ENCODE data around the gene PDZRN3.
A peak's percentile ranks its signal among the peaks of the same experiment; 100 is the strongest.

Gene PDZRN3

DNA sequence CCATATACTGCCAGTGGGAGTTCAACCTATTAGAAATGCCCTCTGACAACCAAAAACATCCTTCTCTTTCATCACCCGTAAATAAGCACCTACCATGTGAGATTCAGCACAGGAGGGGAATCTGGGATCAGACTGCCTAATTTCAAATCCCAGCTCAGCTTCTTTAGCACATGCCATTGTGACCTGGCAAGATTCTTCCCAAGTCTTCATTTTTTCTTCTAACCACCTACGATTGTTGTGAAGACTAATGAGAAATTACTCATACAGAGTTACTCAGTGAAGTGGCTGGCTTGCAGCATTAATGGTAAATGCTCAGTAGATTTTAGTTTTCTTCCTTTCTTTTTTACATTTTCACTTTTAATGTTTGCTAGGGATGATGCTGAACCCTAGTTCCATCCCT, 176.7 kb downstream of the PDZRN3 start:
- no peak for DNase-seq

- no peak for DNase-seq
These were observed 177.6 kb downstream of the PDZRN3 start for GRCh38 chr3:73447111-73447510.

DNA sequence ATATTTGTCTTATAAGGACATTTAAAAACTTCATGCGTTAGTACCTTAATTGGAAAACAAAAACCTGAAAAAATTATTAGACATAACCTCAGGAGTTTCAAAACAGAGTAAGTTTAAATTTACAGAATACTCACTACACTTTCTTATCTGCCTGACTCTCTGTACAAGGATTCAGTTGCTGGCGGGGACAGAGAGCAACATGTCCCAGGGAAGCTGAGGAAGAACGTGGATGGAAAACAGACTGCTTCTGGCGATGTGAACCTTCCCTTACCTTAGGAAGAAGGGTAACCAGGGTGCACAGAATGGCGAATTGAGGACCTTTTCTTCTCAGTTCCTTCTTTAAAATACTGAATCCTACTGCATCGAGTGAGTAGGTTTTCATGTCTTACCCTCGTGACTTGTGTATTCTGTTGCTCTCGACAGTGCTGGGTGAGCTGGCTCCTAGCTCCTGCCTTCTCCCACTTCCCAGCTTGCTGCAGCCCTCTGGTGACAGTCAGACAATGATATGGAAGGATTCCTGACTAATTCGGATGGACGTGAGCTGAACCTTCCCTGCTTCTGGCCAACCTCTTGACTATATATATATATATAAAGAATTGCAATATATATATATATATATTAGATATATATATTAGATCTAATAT, 178.2 kb downstream of the PDZRN3 start:
- no peak for DNase-seq

DNA sequence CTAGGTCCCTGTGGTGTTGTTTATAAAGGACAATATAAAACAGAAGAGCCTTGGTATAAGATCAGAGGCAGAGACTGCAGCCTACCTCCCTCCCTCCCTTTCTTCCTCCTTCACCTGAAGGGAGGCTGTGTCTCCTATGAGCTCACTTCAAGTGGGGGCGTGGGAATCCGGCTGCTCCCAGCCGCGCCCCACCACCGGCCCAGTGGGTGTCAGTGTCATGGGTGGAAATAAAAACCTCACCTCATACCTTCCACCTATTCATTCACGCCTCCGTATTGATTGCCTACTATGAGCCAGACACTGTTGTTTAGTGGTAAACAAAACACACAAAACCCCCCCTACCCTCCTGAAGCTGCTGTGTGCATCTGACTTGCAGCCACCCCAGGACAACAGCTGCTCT, 181.9 kb downstream of the PDZRN3 start:
- DNase-seq: no peak

DNA sequence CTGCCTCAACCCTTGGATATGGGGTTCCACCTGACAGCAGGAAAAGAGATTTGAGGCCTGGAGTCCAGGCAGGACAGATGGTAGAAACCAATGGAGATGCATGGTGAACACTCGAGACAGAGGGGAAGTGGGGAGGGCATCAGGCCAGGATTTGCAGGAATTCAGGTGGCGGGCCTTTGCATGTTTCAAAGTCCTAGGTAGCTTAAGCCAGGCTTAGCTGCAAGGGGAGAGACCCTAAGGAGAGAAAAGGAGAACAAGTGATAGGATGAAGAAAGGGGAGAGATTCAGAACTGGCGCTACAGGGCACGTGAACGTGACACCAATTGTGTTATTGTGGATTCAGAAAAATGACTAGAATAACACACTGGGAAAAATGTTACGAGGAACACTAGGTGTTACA, 182.6 kb downstream of the PDZRN3 start:
- no peak for DNase-seq

DNA sequence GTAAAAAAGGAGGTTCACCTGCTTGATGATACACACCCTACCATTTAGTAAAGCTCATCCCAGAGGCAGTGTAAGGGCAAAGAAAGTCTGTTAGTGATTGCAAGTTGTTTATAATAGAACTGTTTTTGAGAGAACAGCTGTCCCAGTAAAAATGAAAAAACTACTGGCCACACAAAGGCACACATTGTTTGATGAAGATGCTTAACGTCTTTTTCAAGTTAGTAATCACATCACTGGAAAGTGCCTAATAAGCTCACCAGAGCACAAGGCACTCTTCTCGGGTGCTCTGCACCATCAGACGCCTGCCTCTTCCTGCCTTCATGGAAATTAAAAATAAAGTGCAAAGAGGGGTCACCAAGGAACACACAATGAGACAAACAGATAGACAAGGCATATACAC, 186.9 kb downstream of the PDZRN3 start:
- no peak for DNase-seq

- no peak for DNase-seq
These were observed 189.7 kb downstream of the PDZRN3 start for GRCh38 chr3:73435055-73435454.

- peak; percentile 23 for DNase-seq
These were observed 191.1 kb downstream of the PDZRN3 start for GRCh38 chr3:73433687-73434086.

- DNase-seq: no peak
These were observed 191.7 kb downstream of the PDZRN3 start for GRCh38 chr3:73433079-73433478.

DNA sequence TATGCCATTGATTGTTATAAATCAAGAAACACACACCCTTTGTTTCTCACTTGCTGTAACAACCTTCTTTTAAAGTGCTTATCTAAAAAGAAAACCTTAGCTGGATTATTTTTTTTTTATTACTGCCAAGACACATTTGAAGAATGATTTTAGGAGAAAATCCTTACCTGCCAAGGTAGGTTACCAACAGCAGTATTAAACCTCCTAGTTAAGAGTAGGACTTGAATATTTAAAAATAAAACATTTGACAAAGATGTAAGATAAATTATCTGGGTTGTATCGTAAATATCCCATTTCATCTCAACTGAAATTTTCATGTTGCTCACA, 192.1 kb downstream of the PDZRN3 start:
- no peak for DNase-seq

DNA sequence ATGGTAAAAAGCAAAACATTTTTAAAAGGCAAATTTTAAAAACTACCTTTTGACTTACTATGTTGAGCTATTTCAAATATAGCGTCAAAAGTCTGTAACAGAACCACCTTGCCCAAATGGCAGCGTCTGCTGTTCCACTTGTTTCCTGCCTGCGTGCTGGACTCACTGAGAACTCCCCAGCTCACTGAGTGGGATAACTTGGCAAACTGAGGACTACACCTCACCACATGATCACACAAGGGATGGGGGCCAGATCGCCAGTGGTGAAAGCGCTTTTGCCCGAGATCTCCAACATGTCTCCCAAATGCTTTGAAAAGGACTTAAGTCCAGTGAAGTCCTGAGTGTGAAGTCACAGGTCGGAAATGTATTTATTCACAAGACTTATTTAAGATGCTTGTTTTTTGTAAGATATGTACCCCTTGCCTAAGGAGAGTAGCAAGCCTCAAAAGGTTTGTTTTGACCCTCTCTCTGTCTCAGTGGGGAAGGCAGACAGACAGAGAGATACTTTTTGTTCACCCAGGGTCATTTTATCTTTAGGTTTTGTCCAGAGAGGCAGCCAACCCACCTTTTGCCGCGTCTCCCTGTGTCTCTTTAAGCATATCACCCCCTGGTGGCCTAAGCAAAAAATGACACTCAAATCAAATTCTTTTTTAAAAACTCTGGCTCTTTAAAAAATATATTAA, 192.6 kb downstream of the PDZRN3 start:
- peak; percentile 6 for DNase-seq

DNA sequence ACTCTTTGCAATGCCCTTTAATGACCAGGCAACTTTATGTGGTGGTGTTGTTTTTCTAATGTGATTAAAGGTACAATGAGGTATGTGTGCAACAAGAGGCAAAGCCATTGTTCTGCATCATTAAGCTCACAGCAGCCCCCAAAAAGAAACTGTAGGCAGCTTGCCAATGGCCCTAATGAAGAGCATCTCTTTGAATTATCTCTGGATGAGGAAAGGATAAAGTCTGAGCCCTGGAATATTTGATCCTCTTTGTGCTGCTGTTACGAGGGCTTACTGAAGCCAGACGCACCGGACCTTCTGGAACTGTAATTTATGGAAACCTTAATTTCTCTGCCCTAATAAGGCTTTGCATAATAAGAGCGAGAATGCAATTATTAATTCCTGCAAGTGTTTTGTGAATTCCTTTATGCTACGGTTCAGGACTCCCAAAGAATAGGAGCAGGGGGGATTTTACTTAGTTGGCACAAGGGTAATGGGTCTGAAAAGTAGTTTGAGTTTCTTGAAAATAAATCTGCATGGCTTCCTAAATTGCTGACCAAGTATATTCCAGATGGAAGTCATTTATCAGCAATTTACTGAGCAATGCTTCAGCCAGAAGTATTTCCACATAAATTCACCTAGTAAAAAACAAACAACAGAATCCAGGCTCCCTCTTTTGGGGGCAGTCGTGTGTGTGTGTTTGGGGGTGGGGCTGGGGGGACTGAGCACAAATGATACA, 193.4 kb downstream of the PDZRN3 start:
- no peak for DNase-seq

DNA sequence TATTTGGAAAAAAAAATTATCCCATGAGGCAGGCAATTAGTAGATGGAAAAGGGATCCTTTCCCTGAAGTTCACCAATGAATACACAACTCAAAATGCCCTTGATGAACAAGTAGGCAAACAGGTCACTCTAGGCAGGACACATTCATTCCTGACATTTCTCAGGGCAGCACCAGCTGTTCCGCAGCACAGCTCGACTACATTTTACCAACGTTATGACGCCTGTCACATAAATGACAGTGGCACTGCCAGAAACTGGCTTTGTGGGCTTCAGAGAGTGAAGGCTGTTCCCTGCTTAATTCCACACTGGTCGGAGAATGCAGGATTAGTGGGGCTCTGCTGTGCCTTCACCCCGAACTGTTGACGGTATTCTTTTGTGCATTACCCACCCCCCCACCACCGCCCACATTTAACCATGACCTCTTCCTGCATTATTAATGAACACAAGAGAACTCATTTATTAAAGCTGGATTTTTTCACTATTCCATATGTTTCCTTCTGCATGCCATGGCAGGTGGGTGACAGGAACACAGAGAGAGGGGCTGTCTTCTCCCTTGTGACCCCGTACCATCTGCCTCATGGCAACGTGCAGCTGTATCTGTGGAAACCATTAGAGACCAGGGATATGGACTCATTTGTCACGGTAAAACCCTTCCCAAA, 197.6 kb downstream of the PDZRN3 start:
- no peak for DNase-seq

DNA sequence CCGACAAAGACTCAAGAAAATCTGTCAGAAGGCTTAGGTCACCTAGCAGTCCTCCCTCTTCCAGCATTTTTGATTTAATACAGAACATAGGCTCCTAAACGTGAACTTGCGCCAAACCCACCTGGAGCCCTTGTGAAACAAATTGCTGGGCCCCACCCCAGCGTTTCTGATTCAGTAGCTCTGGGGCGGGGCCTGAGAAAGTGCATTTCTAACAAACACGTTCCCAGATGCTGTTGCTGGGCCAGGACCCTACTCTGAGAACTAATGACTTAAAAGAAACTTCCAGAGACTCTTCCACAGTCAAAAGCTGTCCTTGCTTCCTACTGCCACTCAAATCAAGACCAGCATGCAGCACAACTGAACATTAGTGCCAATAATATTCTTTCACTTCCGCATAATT, 198.1 kb downstream of the PDZRN3 start:
- no peak for DNase-seq

GRCh38 chr3:73423116-73423515, 201.6 kb downstream of the PDZRN3 start:
- DNase-seq: no peak

DNA sequence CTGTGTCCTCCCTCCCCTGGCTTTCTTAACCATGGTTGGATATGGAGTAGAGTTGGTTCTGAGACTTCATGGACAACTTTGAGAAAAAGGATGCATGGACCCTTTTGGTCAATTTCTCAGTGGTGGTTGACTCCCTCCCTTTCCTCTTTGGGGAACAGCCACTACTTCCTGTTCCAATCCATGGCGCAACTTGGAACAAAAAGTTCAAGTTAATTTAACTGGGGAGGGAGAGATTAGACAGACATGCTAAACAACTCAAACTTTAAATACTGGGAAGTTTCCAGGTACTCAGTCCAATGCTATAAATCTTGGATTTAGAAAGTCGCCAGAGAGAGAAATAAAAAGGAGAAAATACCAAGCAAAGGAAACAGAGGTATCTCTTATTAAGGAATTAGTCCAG, 202.2 kb downstream of the PDZRN3 start:
- no peak for DNase-seq

DNA sequence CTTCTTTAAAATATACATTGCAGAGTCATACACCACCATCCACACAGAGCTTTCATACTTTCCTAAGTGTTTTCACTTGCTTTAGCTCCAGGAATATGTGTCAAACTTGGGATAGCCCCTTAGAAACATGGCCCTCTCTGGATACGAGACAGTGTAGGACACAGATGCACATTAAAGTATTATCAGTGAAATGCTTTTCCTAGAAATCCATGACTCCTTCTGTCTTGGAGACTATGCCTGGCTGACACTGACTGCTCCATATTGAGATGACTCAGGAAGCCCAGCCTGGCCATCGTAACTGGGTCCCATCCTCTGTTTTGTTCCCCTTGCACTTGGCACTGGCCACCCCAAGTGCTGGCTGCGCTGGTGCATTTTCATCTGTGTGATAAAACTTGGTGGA, 204.8 kb downstream of the PDZRN3 start:
- DNase-seq: no peak

DNA sequence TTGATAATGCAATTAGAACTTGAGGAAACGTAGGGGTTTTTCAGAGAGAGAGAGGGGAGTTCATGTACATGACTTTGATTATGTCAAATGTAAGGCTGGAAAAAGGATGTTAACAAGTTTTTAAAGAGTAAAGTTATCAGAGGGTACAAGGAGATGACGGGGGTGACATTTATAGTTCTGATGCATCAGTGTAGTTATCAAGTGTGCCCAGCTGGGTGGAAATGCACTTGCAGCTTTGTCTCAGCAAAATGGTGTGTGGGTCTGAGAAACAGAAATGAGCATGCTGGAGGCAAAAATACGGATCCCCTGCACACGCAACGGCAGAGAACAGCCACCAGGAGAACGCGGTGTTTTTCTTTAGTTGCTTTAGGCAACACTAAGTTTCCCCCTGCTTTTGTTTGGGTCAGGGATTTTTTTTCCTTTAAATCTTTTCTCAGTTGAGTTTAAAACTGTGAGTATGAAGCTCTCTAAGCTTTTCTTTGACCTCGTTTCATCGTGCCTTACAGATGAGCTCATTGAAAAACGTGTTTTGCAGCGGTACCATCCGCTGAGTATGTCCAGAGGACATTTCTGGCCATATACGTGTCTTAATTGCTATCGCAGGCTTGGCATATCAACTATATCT, 205.4 kb downstream of the PDZRN3 start:
- no peak for DNase-seq

DNA sequence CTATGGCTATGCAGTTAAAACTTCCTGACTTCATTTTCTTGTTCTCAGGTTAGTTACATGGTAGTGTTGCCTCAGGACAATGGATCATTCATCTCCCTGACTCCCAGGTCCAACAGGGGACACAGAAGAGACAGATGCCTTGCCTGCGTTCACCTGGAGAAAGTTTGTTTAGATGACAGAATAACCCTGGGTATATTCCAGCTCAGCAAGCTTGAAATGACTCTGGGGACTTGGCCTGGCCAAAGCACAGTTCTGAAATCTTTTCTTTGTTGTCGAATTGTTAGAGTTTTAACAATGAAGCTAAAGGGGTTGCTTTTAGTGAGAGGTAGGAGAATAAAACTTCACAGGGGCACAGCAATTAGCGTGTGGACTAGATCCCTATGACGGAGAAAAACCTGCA, 206.1 kb downstream of the PDZRN3 start:
- no peak for DNase-seq

GRCh38 chr3:73415118-73415517, 209.6 kb downstream of the PDZRN3 start:
- no peak for DNase-seq

GRCh38 chr3:73413619-73414018, 211.1 kb downstream of the PDZRN3 start:
- DNase-seq: no peak

GRCh38 chr3:73411993-73412392, 212.7 kb downstream of the PDZRN3 start:
- no peak for DNase-seq

- DNase-seq: no peak
These were observed 213.2 kb downstream of the PDZRN3 start for GRCh38 chr3:73411545-73411944.
